Fibroblast of villous mesenchyme (primary cell): ENCODE measurements around the gene DENND6B. TPM values are rescaled to one million over a fixed set of nuclear protein-coding genes. Genes with fewer than 3 reads are reported as not detected.

Source experiments
- DNase-seq: peaks from one replicate; pipeline ENCODE4 v3.0.0-alpha.2; 2010; ENCODE audit warnings: low read depth
- H3K4me3 ChIP-seq: 2 replicates; pipeline ENCODE4 v1.5.1; 2011; ENCODE audit warnings: low read depth, mild to moderate bottlenecking, low read length
- total RNA-seq: library from RNA; depleted of rRNA; stranded (reverse); fragments of >200 nt; gene quantifications from 2 replicates; pipeline ENCODE4 v1.2.3, GENCODE V29; 2012
- TF ChIP-seq, protein P1 (sequence below): IDR thresholded peaks from 2 replicates; pipeline ENCODE4 v1.5.1; 2012; ENCODE audit warnings: low read depth, mild to moderate bottlenecking, low read length; ENCODE audit not compliant: insufficient read depth

DENND6B gene
- total RNA-seq, 1 donor, result 2.6 TPM

DNA sequence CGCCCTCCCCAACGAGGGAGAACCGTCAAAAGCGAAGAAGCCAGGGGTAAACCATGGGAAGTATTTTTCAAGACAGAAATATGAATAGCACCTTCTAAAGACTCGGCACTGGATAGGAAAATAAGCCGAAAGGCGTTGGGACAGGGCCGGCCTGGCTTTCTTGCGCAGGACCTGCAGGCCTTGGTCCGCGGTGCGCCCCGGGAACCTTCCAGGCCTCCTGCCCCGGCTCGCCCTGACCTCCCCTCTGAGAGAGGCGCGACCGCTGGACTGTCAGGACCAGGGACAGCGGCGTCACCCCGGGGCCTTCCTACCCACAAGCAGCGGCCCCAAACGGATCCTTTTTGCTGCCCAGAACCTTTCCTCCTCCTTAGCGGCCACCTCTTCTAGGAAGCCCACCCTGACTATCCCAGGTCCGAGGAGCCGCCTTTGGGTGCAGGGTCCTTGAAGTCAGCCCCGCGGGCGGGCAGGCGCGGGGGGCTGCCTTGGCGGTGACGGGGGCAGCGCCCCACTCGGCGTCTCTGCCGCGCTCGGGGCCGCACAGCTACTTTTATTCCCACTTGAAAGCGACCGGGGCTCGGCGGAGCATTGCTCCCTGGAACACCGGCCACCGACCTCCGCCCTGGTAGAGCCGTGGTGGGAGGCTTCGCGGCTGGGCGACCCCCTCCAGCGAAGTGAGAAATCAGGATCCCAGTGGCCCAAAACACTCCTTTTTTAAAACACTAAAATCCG lies 56.0 kb downstream of the DENND6B start:
- peak overlapping the region; percentile 62 for H3K4me3 ChIP-seq
- TF ChIP-seq, protein P1, sequence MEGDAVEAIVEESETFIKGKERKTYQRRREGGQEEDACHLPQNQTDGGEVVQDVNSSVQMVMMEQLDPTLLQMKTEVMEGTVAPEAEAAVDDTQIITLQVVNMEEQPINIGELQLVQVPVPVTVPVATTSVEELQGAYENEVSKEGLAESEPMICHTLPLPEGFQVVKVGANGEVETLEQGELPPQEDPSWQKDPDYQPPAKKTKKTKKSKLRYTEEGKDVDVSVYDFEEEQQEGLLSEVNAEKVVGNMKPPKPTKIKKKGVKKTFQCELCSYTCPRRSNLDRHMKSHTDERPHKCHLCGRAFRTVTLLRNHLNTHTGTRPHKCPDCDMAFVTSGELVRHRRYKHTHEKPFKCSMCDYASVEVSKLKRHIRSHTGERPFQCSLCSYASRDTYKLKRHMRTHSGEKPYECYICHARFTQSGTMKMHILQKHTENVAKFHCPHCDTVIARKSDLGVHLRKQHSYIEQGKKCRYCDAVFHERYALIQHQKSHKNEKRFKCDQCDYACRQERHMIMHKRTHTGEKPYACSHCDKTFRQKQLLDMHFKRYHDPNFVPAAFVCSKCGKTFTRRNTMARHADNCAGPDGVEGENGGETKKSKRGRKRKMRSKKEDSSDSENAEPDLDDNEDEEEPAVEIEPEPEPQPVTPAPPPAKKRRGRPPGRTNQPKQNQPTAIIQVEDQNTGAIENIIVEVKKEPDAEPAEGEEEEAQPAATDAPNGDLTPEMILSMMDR, result no peak
- peak; percentile 82 for DNase-seq

- peak within 1 kb of the TSS; percentile 62 for H3K4me3 ChIP-seq
- TF ChIP-seq, protein P1, result no peak
- no peak for DNase-seq
Observed at GRCh38 chr22:50269970-50270665, 56.7 kb downstream of the DENND6B start, which contains the start of gene MAPK11. Gene MAPK11 (minus strand): TSS chr22:50270380. CDS start chr22:50270292, 88 bp downstream.

GRCh38 chr22:50269573-50269969 lies 57.2 kb downstream of the DENND6B start:
- DNase-seq, result no peak
- TF ChIP-seq, protein P1, result no peak
- H3K4me3 ChIP-seq, result peak overlapping the region; percentile 51

DNA sequence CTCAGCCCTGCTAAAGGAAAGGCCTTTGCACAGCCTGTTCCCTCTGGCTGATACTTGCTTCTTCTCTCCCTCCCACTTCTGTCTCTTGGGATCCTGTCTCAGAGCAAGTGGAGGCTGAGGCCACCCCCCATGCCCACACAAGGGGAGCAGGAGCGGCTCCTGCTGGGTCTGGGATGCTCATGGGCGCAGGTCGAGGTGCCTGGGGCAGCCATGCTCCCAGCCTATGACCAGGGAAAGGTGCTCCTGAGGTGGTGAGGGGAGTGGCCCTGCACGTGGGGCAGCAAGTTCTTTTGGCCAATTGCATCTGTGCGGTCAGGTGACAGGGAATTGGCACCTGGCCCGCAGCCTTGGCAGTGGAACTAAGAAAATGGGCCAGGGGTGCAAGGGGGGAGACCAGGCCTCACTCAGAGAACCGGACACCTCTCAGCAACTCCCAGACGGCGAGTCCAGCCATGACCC lies 58.1 kb downstream of the DENND6B start:
- no peak for DNase-seq
- TF ChIP-seq, protein P1, result no peak
- H3K4me3 ChIP-seq, result no peak overlapping the region

GRCh38 chr22:50267591-50268390 lies 59.0 kb downstream of the DENND6B start:
- TF ChIP-seq, protein P1, result peak; percentile 21
- DNase-seq, result peak; percentile 68
- peak overlapping the region; percentile 41 for H3K4me3 ChIP-seq

- no peak for DNase-seq
- TF ChIP-seq, protein P1, result no peak
- peak overlapping the region; percentile 40 for H3K4me3 ChIP-seq
Observed at GRCh38 chr22:50266994-50267393, 59.8 kb downstream of the DENND6B start.
